ENCODE data around the gene TMPO.
"Not testable (repeated sequence)": the region's sequence is repeated elsewhere in the genome, so short reads cannot be mapped to it uniquely, and the experiment has no call there.

GRCh38 chr12:98597313-98597712 lies 81.9 kb downstream of the TMPO start:
- TF ChIP-seq POLR2A, CTCF, POLR2AphosphoS5, EP300 (IDR thresholded peaks at IDR 0.05): not testable (repeated sequence)
